ENCODE data around the gene MET. TPM values are rescaled to one million over a fixed set of nuclear protein-coding genes. Genes with fewer than 3 reads are reported as not detected.
"Not testable (repeated sequence)": the region's sequence is repeated elsewhere in the genome, so short reads cannot be mapped to it uniquely, and the experiment has no call there.

MET gene
- total RNA-seq, 6 donors from 2014 or later: 32.4 to 114 (median 82.2) TPM

- WGBS, 2 donors: 90 to 91% methylated on average over 3 of the region's 3 CpGs
- Histone ChIP-seq H3K4me1 (peaks cover 0 to 3% (median 0%) of the 10 kb centered on the region in 4 donors), H3K4me3 (no peak overlapping the region), H3K9me3 (no peaks in the 10 kb centered on the region), H3K27ac (no peak overlapping the region), H3K36me3 (no peaks in the 10 kb centered on the region), H3K27me3 (no peaks in the 10 kb centered on the region)
- ATAC-seq (ENCODE audit: low FRiP score in 2 of 2): no peak
- DNase-seq: no peak
- TF ChIP-seq CTCF (IDR thresholded peaks at IDR 0.05): no peak
- no peak for TF ChIP-seq EP300 (IDR thresholded peaks at IDR 0.05)
- TF ChIP-seq POLR2A (IDR thresholded peaks at IDR 0.05): no peak
- TF ChIP-seq POLR2AphosphoS5 (IDR thresholded peaks at IDR 0.05): no peak
Observed at GRCh38 chr7:116811768-116812167, 139.8 kb downstream of the MET start.

DNA sequence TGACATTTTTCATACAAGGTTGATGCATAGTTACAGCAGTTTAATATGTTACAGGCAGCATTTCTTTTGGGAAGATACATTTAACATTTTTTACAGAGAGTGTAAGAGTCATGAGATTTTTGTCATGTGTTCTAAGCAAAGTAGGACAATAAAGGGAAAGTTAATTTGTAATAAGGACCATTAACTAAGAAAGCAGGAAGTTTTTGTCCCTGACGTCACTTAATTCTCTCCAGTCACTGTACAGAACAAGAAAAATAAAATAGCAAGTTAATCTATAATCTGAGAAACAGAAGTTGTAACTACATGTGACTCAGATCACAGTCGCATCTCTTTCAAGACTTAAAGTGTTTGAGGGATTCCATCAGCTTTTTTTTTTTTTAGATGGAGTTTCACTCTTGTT is 140.9 kb downstream of the MET start:
- TF ChIP-seq CTCF (IDR thresholded peaks at IDR 0.05) (no peak), POLR2AphosphoS5 (IDR thresholded peaks at IDR 0.05) (no peak), EP300 (IDR thresholded peaks at IDR 0.05) (no peak), POLR2A (IDR thresholded peaks at IDR 0.05) (no peak)
- H3K27ac ChIP-seq: no peak overlapping the region
- peaks cover 0 to 3% (median 0%) of the 10 kb centered on the region in 4 donors for H3K4me1 ChIP-seq
- DNase-seq (no peak), ATAC-seq (ENCODE audit: low FRiP score in 2 of 2) (no peak)
- no peaks in the 10 kb centered on the region for H3K27me3 ChIP-seq
- WGBS, 2 donors: 53 to 59% methylated on average over 2 of the region's 2 CpGs
- no peak overlapping the region for H3K4me3 ChIP-seq
- H3K9me3 ChIP-seq: no peaks in the 10 kb centered on the region
- H3K36me3 ChIP-seq: no peaks in the 10 kb centered on the region

DNA sequence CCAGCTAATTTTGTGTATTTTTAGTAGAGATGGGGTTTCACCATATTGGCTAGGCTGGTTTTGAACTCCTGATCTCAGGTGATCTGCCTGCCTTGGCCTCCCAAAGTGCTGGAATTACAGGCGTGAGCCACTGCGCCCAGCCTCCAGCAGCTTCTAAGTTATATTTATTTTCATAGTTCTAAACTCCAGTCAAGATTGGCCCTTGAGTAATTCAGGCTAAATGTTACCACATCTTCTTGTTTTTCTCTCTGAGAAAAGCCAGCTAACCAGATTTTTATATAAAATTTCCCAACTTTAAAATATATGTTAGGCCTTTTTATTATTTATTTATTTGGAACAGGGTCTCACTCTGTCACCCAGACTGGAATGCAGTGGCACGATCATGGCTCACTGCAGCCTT is 141.4 kb downstream of the MET start:
- H3K36me3 ChIP-seq; H3K4me1 ChIP-seq; H3K27me3 ChIP-seq; DNase-seq; H3K9me3 ChIP-seq; H3K4me3 ChIP-seq; H3K27ac ChIP-seq; ATAC-seq (ENCODE audit: low FRiP score in 2 of 2): not testable (repeated sequence)
- whole genome bisulfite sequencing, 2 donors: 83 to 89% methylated on average over 3 of the region's 3 CpGs

GRCh38 chr7:116815041-116815440 is 143.0 kb downstream of the MET start:
- no peak for TF ChIP-seq POLR2A (IDR thresholded peaks at IDR 0.05)
- TF ChIP-seq CTCF (IDR thresholded peaks at IDR 0.05): no peak
- no peak for TF ChIP-seq EP300 (IDR thresholded peaks at IDR 0.05)
- no peak for TF ChIP-seq POLR2AphosphoS5 (IDR thresholded peaks at IDR 0.05)
- ATAC-seq (ENCODE audit: low FRiP score in 2 of 2): no peak
- H3K27ac ChIP-seq: no peak overlapping the region

DNA sequence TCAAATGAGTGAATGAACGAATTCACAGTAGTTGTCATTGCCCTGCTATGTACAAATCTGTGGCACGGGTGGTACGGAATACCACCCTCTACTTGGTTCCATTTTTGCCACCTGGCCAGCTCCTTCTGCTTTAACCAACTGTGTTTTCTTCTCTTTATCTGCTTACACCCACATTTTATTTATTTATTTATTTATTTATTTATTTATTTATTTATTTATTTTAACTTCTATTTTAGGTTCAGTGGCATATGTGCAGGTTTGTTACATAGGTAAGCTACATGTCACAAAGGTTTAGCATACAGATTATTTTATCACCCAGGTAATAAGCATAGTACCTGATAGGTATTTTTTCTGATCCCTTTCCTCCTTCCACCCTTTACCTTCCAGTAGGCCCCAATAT is 148.2 kb downstream of the MET start:
- no peaks in the 10 kb centered on the region for H3K27me3 ChIP-seq
- no peaks in the 10 kb centered on the region for H3K36me3 ChIP-seq
- no peaks in the 10 kb centered on the region for H3K9me3 ChIP-seq
- DNase-seq: no peak
- H3K4me3 ChIP-seq: no peak overlapping the region
- TF ChIP-seq POLR2AphosphoS5 (IDR thresholded peaks at IDR 0.05) (no peak), EP300 (IDR thresholded peaks at IDR 0.05) (no peak), CTCF (IDR thresholded peaks at IDR 0.05) (no peak), POLR2A (IDR thresholded peaks at IDR 0.05) (no peak)
- H3K4me1 ChIP-seq: no peaks in the 10 kb centered on the region
- no peak for ATAC-seq (ENCODE audit: low FRiP score in 2 of 2)
- H3K27ac ChIP-seq: no peak overlapping the region
- WGBS, 2 donors: 92 to 93% methylated on average over 3 of the region's 3 CpGs

More at GRCh38 chr7:116815041-116815440, 143.0 kb downstream of the MET start:
- DNase-seq: no peak
- Histone ChIP-seq H3K36me3 (no peaks in the 10 kb centered on the region), H3K4me1 (no peaks in the 10 kb centered on the region), H3K4me3 (no peak overlapping the region), H3K27me3 (no peaks in the 10 kb centered on the region), H3K9me3 (no peaks in the 10 kb centered on the region)
- 60 to 77% methylated on average over 3 of the region's 3 CpGs for WGBS, 2 donors

DNA sequence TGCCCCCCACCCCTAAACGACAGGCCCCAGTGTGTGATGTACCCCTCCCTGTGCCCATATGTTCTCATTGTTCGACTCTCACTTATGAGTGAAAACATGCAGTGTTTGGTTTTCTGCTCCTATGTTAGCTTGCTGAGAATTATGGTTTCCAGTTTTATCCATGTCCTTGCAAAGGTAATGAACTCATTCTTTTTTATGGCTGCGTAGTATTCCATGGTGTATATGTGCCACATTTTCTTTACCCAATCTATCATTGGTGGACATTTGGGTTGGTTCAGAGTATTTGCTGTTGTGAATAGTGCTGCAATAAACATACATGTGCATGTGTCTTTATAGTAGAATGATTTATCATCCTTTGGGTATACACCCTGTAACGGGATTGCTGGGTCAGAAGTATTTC is 149.7 kb downstream of the MET start:
- not testable (repeated sequence) for H3K4me1 ChIP-seq; H3K27me3 ChIP-seq; H3K9me3 ChIP-seq; H3K4me3 ChIP-seq; DNase-seq; H3K27ac ChIP-seq; H3K36me3 ChIP-seq; ATAC-seq (ENCODE audit: low FRiP score in 2 of 2)
- 95 to 96% methylated on average over 4 of the region's 4 CpGs for WGBS, 2 donors
